GM12874 (cell line): ENCODE results near the gene TRNP1.

Source experiments
- CTCF ChIP-seq: IDR thresholded peaks from 2 replicates; pipeline ENCODE4 v1.5.1; 2011; ENCODE audit warnings: low read depth, mild to moderate bottlenecking, control low read depth, low read length, moderate library complexity; ENCODE audit not compliant: insufficient read depth

Gene TRNP1

GRCh38 chr1:27005648-27006496 is 12.4 kb downstream of the TRNP1 start:
- no peak for TF ChIP-seq CTCF

GRCh38 chr1:27006683-27007082 is 13.2 kb downstream of the TRNP1 start:
- TF ChIP-seq CTCF: no peak

DNA sequence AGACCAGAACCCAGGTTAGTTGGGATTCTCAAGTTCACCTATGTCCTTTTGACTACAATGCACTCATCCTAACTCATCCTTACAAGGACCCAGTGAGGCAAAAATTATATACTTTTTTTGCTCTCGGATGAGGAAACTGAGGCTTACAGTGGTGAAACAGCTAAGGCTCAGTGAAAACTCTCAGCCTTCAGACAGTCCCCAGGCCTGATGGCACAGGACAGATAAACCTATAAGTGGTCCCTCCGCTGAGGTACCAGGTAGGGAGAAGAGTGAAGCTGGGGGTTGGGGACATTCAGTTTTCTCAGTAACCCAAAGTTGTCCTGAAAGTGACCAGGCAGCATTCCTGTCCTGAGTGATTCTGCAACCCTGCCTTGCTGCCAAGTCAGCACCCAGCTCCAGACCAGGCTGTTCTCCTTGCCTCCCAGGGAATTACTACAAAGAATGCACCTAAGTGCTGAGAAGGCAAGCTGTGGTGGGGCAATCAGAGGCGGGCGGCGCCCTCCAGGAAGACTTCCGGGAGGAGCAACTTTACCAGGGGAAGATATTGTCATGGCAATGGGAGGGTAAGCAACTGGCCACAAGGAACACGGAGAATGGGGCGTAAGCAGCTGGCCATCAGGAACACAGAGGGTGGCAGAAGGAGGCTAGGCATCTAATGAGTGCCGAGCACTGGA is 14.6 kb downstream of the TRNP1 start:
- no peak for TF ChIP-seq CTCF

DNA sequence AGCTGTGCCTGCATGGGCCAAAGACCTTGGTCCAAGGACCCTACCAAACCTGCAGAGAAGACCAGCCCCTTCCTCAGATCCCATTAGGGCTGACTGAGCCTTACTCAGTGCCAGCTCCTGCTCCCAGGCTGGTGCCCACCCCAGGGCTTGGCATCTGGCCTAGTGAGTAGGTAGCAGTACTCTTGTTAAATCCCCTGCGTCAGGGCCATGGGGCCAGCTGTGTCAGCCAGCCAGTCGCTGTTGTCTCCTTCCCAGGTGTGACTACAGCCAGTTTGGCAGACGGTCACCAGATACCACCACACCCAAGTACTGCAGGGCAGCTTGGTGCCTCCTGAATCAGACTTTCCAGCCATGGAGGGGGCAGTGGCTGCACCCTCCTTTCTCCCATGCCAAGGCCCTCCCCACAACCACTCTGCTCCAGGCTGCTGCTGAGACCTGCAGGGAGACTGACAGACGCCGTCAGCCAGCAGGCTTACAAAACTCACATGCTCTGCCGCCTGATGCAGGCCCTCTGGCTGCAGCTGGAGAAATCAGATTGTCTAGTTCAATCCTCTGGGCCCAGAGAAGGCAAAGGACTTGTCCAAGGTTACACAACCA is 16.2 kb downstream of the TRNP1 start:
- no peak for TF ChIP-seq CTCF

- no peak for TF ChIP-seq CTCF
These were observed 16.9 kb downstream of the TRNP1 start for GRCh38 chr1:27010226-27010994.

DNA sequence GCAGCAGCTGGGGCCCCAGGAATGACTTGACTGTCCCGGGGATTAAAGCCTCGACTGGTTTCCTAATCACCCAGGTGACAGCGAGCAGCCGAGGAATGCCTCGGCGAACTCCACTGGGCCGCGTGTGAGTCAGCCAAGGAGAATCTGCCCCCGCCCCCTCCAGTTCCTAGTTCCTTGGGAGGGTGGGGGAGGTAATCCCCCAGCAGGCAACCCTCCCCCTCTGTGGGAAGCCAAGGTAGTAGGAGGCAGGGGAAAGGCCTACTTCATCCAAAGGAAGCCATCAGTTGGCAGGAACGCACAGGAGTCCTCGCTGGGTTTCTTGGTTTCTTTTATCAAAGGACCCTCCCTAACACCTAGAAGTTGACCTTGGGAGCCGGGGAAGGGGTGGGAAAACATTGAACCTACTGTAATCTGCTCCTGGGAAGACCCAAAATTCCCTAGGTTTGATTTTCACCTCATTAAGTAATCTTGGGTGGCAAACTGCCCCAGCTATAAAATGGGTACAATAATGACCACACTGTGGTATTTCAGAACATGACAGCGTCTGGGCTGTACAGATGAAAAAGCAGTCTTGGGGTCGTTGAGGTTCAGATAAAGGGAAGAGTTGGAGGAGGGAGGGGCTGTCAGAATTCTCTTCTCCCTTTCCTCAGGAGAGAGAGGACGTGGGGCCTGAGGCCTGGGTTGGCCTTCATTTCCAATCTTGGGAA is 17.7 kb downstream of the TRNP1 start:
- TF ChIP-seq CTCF: no peak
